DND-41 (cell line): ENCODE measurements around the gene SLC22A4.

Experiments used
- EZH2 ChIP-seq: IDR thresholded peaks from 3 replicates; pipeline ENCODE4 v1.6.1; 2012; ENCODE audit warnings: borderline replicate concordance, low read depth, mild to moderate bottlenecking, moderate library complexity, low read length, inconsistent platforms; ENCODE audit not compliant: severe bottlenecking
- TF ChIP-seq, protein P1 (sequence below): IDR thresholded peaks from 2 replicates; pipeline ENCODE4 v1.5.1; 2012; ENCODE audit warnings: borderline replicate concordance, low read length, moderate library complexity, mild to moderate bottlenecking; ENCODE audit not compliant: poor library complexity, severe bottlenecking; ENCODE audit errors: extremely low read depth

DNA sequence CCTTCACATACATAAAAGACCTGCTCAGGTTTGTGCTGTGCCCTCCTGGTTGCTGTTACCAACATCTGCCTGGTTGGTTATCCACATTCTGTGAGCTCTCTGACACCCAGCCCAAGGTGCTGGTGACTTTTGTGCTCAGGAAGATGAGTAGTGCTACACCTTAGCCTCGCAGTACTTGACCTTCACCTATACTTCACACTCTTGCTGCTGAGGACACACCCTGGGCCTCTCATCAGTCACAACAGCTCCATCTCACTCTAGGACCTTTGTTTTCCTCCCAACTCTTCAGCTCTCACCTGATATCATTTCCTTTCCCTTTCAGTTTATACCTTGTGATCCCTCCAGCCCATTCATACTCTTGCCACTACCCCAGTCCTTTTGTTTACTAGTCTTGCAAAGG is 64.6 kb downstream of the SLC22A4 start:
- TF ChIP-seq, protein P1, sequence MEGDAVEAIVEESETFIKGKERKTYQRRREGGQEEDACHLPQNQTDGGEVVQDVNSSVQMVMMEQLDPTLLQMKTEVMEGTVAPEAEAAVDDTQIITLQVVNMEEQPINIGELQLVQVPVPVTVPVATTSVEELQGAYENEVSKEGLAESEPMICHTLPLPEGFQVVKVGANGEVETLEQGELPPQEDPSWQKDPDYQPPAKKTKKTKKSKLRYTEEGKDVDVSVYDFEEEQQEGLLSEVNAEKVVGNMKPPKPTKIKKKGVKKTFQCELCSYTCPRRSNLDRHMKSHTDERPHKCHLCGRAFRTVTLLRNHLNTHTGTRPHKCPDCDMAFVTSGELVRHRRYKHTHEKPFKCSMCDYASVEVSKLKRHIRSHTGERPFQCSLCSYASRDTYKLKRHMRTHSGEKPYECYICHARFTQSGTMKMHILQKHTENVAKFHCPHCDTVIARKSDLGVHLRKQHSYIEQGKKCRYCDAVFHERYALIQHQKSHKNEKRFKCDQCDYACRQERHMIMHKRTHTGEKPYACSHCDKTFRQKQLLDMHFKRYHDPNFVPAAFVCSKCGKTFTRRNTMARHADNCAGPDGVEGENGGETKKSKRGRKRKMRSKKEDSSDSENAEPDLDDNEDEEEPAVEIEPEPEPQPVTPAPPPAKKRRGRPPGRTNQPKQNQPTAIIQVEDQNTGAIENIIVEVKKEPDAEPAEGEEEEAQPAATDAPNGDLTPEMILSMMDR = no peak
- no peak for TF ChIP-seq EZH2
